Stimulated activated CD8-positive, alpha-beta memory T cell treated with anti-CD3 and anti-CD28 coated beads, Interleukin-4, amount 100 ng/mL, for 1 hour (primary cell): ENCODE results near the gene AUH.

Source experiments
- DNase-seq, 2 donors: peaks; one replicate each; pipeline ENCODE4 v3.0.0-alpha.2; 2020; ENCODE audit warnings: low read depth in 2 of 2, low spot score in 1 of 2

AUH gene

DNA sequence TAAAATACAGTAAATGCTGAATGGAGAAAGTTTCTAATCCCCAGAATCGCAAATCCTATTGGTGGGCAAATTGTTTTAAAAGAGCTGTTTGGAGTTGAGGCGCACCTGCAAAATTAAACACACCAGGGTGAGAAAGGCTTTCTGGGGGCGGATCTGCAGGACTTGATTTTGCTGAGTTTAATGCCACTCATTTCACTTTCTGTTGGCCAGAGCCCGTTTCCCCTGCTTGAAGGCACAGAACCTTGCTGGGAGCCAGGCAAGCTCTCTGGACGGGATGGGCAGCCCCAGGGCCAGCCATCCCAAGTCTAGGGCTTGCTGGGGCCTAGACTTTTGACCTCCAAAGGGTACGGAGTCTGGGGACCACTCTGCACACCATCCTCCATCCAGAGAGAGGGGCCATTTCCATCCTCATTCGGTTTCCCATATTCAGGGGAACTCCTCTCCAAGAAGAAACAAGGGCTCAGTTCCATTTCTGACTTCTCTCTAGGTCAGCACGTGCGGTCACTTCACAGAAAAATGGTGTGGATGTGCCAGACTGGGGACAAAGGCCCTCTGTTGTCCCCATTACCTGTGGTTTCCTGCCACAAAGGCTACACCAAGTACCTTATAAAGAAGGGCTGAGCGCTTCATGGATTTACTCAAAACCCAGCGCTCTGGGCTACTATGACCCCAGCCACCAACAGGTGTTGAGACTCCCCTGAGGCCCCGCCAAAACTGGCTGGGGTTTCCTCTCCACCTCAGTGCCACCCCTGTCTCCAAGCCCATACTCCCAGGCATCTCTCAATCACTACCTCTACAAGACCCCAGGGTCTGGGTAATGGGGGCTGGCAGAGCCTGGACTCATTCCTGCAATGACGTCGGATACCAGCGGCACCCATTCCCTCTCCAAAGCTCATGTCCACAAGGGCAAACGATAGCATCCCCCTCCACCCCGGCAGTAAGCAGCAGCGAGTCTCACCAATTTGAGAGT, 170.0 kb downstream of the AUH start:
- no peak for DNase-seq

DNA sequence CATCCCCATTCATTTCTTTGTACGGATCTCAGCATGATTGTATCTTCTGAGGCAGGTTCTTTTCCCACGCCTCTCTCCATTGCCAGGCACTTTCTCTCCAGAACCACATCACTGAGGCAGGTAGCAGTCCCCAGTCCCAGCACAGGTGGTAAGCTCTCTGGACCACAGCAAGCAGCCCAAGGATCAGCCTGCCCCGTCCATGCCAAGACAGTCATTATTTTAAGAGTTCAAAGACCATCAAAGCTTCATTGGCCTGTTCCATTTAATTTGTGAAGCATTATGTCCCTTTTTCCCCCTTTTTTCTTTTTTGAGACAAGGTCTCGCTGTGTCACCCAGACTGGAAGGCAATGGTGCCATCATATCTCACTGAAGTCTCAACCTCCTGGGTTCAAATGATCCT, 171.7 kb downstream of the AUH start:
- DNase-seq = no peak

DNA sequence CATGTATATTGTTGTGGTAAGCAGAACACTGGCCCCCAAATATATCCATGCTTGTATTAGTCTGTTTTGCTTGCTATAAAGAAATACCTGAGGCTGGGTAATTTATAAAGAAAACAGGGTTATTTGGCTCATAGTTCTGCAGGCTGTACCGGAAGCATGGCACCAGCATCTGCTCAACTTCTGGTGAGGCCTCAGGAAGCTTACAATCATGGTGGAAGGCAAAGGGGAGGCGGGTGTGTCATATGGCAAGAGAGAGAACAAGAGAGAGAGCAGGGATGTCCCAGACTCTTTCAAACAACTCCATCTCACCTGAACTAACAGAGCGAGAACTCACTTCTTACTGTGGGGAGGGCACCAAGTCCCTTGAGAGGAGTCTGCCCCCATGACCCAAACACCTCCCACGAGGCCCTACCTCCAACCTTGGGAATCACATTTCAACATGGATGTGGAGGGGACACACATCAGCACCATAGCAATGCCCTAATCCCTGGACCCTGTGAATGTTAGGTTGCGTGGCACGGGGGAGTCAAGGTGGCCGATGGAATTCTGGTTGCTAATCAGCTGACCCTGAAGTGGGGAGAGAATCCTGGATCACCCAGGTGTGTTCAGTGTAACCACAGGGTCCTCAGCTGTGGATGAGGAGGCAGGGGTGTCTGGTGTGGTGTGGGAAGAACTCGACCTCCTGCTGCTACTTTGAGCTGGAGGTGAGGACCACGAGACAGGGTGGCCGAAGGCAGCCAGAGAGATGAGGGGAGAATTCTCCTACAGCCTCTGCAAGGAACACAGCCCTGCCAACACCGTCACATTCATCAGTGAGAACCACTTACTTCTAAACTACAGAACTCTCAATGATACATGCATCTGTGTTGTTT, 172.8 kb downstream of the AUH start:
- DNase-seq = no peak

DNA sequence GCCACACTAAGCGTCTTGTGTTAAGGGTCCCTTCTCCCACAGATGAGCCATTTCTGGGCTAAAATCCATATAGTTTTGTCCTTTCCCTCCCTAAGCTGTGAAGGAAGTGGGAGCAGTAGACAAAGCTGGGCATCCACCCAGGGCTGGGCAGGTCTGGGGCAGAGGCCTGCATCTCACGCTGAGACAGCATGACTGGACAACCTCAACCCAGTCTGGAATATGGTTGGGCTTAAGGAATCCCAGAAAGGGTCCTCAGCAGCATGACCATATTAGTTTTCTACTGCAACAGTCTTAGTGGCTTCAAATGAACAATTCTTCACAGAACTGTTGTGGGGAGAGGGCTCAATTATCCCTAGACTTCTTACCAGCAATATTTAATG, 173.8 kb downstream of the AUH start:
- no peak for DNase-seq

DNA sequence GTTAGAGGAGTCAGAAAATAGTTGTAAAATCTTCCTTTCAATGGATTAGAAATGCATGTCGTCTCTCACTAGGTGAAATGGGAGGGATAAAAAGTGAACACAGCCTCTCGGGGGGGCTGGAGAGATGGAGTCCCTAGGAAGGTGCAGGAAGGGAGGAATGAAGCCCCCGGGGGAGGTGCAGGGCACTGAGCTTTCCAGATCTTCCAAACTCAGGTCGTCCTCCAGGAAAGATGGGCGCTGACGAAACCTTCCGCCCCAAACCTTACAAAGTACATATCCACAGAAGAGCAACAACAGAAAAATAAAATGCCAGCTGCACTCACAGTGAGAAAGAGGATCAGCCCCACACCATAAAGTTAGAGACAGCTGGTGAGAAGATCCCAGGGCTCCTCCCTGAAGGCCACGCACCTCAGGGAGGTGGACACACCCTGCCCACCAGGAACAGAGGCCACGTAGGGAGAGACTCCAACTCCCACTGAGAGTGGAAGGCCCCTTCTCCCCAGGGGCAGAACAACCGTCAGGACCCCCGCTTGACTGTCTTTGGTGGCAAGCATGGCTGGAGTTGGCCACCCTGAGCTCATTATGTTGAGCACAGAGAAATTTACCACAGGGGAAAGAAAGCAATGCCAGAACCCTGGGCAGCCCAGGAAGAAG, 174.3 kb downstream of the AUH start:
- DNase-seq = no peak

DNA sequence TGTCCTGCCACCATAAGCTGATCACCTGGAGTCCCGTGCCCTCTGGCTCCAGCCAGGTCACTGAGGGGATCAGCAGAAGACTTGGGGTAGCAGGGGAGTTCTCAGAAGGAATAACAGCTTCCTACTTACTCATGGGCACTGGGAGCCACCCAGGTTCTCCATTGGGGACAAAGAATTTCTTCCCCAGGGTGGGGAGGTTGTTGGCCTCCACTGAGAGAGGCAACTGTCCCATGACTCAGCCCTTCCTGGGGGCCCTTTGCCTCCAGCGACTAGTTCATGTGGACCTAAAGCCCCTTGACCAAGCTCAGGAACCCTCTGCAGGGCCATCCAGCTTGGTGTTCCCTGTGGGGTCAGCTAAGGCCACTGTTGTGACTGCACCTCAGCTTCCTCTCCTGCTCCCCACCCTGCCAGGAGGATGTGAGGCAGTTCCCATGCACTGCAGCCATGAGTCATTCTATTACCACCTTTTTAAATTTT, 175.0 kb downstream of the AUH start:
- DNase-seq = no peak

DNA sequence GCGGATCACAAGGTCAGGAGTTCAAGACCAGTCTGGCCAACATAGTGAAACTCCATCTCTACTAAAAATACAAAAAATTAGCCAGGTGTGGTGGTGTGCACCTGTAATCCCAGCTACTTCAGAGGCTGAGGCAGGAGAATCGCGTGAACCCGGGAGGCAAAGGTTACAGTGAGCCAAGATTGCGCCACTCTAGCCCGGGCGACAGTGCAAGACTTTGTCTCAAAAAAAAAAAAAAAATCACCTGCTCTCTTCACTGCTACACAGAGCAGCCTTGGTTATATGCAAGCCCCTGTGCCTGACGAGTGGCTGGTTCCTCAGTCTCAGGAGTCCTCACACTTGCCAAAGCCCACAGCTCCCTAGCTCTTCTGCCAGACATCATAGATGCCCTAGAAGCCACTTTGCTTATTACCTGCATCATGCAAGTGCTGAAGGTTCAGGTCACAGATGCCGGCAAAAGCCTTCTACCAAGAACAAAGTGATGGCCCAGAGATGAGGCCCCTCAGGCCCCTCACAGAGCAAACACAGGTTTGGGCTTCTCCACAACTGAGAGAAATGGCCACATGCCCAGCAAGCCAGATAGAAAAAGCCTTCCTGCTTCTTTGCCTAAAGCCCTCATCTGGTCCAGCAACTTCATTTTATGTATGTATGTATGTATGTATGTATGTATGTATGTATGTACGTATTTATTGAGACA, 176.4 kb downstream of the AUH start:
- no peak for DNase-seq

DNA sequence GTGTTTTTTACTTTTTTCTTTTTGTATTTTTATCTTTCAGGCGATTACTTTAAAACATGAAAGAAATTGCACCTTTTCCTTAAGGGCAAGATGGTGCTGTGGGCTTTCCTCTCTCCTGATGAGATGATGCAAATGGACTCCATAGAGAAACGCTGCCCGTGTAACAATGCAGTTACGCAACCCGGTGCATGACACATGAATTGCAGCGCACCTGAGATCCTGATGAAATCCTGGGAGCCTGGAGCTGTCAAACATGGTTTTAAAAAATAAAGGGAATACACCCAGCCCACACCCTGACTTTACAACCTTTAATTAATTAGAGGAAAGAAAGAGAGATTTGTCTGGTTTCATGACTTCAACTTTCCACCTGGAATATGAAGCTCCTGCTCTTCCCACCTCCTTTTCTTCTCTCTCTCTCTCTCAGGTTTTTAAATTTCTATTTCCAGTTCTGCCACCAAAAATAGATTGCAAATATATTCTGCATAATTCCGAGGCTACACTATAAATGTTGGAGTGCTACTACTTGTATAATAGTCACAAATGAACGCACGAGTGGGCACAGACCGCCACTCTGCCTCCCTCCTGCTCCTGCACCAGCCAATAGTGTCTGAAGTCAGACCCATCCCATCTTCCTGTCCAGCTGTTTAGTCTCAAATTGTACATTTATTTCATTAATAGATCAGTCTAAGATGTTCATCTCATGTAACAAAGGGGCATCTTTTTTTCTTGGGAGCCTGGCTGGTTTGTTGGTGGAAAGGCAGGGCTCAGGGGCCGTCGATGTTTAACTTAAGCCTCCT, 179.1 kb downstream of the AUH start:
- no peak for DNase-seq

DNA sequence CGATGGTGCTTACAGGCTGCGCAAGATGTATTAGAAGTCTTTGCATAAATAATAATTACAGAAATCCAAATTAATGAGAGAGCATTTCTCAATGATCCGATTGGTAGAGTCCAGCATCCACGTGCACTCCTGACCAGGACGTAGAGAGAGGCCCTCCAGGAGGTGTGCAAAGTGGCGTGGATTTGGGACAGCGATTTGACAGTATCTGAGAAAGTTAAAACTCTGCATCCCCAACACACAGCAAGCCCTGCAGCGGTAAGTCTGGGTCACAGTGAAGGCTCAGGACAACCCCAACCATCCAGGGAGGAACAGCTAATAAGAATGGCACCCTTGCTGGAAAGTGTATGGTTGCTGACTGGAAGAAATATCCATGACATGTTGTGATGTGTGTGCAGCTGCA, 180.2 kb downstream of the AUH start:
- DNase-seq = no peak

DNA sequence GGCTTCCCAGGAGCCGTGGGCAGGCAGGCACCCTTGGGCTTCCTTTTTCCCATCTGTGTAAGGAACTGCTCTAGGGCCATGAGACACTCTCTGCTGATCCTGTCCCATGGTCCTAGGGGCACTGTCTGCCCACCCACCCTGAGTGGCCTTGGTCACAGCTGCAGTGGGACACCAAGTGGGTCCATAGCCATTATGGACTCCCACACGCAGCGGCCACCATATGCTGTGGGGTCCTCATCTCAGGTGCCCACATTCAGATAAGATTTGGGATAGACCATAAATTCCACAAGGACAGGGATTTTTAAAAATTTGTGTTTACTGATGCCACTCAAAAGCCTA, 180.8 kb downstream of the AUH start:
- DNase-seq = no peak

DNA sequence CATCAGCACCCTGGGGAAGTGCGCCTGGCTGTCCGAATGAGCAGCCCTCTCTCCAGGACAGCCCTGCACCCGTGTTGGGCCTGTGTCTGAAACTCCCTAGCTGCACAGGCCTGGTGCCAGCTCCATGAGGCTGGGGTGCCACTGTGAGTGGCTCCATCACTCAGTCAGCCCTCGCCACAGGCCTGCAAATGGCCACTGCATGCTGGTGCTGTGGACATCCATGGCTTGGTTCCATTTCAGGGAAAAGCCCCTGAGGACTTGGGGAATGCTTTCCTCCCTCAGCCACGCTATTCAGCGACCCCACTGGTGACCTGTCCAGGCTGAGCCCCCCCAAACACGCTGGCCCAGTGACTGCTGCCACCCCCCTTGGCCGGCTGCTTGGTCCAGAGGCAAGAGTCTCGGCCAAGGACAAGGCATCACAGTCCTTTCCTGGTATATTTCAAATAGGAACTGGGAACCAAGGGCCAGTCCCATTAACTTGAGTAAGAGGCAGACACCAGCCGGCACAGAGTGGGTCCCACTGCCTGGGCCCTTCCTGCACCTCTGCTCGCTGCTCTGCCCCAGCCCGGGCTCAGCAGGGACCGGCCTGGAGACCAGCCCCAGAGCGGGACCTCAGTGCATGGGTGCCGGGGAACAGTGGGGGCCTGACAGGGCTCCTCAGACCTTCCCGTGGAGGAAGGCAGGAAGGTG, 181.3 kb downstream of the AUH start:
- DNase-seq = no peak

DNA sequence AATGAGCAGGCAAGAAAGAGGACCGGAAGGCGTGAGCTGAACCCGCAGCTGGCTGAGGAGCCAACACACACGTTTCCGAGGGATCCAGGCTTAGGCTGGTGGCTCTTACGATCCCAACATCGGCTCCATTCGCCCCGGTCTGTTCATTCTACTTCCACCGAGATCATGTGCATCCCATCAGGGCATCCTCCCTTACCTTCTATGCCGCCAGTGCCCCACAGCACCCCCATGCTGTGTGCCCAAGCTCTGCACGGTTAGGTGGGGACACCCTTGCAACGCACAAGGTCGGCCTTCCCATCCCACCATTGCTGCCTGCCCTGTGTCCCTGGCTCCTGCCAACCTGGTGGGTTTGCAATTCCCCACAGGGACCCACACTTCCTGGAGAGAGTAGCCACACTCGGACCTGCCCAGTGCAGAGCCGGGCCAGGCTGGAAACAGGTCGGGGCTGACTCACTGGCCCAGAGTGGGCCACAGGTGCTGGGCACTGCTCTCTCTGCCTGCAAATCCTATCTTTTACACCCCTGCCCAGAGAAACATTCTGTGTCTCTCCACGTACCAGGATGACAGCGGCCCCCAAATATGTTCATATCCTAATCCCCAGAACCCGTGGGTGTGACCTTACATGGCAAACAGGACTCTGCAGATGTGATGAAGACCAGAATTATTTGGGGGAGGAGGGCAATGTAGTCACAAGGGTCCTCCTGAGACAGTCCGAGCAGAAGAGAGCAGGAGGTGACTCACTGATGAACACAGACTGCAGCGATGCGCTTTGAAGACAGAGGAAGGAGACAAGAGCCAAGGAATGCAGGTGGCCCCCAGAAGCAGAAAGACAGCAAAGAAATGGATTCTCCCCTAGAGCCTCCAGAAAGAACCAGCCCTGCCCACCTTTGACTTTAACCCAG, 182.2 kb downstream of the AUH start:
- DNase-seq = no peak

DNA sequence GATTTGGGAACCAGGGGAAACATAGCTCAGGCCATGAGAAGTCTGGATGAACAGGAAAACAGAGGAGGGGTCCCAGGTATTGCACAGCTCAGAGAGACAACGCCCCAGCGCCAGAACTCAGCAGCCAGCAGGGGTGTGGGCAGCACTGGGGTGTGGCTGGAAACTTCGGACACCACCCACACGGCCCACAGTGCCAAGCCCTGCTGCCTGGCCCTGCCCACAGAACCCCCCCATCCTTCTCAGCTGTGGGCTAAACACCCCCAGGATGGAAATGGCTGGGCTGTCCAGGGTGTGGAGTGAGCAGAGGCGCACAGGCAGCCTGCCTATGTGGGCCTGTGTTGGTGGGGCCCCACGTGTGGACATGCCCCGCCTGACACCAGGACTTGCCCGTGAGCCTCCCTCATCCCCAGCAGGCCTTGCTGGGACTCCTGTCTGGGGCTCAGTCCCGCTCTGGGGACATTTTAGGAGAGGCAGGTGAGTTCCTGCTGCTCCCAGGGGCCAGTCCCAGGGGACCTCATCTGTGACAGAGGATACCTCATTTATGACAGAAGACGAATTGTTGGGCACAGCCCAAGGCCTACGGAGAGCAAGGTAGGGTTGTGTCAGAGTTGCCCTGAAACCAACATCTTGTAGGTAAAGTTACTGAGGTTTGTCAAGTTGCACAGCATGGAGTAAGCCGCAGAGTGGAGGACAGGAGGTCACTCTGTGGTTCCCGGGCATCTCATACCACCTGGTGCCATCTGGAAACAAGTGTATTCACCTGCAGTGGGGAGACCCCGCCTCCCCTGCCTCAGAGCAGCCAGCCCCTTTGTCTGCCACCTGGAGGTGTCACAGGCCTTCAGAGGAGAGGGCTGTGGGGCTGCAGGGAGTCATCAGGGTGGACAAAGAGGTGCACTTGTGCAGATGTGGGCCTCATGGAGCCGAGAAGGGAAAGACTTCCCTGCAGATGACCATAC, 183.2 kb downstream of the AUH start:
- DNase-seq = no peak

DNA sequence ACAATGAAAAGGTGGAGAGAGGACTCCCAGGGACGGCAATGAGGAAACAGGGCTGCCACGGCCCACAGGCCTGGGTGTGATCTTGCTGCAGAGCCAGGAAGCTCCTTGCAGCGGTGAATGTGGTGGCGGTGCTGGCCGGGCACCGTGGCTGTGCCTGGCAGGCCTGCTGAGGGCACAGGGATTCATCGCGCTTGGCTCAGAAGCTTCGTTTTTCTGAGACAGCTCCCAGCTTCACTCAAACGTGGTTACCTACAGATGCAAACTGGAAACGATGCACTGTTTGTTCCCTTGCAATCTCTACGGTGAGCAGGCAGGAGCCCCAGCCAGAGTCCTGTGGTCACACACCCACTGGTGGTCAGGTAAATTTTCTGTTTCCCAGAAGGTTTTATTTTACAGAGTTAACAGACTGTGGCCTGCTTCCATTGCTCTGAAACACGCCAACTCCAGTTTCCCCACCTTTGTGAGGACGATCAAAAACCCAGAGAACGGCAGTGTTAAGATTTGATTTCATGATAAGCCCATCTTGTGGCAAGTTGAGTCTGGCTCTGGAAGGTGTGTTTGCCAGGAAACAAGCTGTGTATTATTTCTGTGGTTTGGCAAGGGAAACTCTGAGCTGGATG, 183.9 kb downstream of the AUH start:
- DNase-seq = no peak

DNA sequence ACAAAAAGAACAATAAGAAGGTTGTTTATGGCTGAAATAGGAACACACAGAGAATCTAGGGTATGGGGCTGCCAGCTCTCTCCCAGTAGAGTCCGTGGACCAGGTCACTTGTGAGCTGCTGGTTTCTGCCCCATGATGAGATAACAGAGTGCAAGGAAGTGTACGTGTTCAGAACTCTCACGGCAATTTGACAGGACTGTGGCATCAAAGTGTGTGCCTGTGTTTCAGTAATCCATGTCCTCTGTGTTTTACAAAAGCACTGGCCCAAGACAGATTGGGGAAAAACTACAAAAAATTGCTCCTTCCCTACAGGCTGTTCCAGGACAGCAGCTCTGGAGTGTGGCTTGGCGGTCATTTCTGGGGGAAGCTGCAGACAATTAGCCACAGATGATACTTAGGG, 184.6 kb downstream of the AUH start:
- no peak for DNase-seq

DNA sequence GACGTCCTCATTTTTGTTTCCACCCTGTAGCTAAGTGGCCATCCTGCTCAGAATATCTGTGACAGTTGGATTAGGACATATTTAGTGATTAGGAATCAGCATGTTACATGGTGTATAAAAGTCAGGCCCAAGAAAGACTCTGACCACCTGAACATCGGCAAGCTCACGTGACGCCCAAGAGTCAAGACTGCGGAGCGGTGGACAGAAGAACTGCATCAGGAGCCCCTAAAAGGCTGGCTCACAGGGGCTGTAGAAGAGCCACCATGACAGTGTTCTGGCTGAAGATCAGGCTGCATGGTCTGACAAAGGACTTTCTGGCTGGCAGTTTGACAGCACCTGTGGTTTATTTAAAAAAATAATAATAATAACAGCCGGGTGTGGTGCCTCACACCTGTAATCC, 185.3 kb downstream of the AUH start:
- no peak for DNase-seq

DNA sequence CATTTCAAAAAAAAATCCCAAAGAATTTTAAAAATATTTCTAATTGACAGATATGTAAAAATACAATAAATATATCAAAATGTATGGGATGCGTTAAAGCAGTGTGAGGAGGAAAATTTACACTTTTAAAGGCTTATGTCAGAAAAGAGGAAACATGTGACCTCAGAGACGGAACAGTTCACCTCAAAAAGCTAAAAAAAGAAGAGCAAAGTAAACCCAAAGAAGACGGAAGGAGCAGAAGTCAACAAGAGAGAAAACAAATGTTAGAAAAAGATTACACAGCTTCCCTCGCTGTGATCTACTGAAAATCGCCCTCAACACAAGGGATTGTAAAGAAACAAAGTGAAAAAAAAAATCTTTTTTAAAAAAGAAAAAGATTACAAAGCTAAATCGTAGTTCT, 186.9 kb downstream of the AUH start:
- DNase-seq = no peak
